ENCODE data around the gene PEX13.

GRCh38 chr2:61006486-61007105 lies 10.9 kb upstream of the PEX13 start:
- TF ChIP-seq ZNF274 (IDR thresholded peaks at IDR 0.05; ENCODE audit: low read depth, low read length) (no peak), YY1 (IDR thresholded peaks at IDR 0.05; ENCODE audit: insufficient read depth, insufficient read length) (no peak), SUZ12 (IDR thresholded peaks at IDR 0.05; ENCODE audit: extremely low read depth, insufficient read depth, insufficient read length) (no peak)

All from NT2/D1 (cell line).